Panc1 (cell line): Measurements from ENCODE around the gene SLC8A1. TPM values are rescaled to one million over a fixed set of nuclear protein-coding genes. Genes with fewer than 3 reads are reported as not detected.

Experiments
- ATAC-seq: fragments of 200-7000 bp; cut with Tn5 transposase; 2 replicates; pipeline ENCODE4 v1.9.1; 2020; ENCODE audit warnings: mild to moderate bottlenecking, moderate library complexity
- BruUV-seq: library from RNA; stranded (reverse); fragments of 400-500 nt; replicated peaks from 2 replicates; lab custom pipeline; 2021; lab: Mats Ljungman, UMichigan
- CTCF ChIA-PET: fragments of 300-600 bp; sonication (Branson Sonifier 250); formaldehyde crosslinking; loops from one replicate; lab custom pipeline; 2022; ENCODE audit warnings: antibody characterized with exemption; lab: Charles Lee
- POLR2A ChIA-PET: fragments of 300-600 bp; sonication (Branson Sonifier 250); formaldehyde crosslinking; loops from one replicate; lab custom pipeline; 2022; ENCODE audit warnings: antibody characterized with exemption; lab: Charles Lee
- DNase-seq: peaks from one replicate; pipeline ENCODE4 v3.0.0-alpha.2; 2010; ENCODE audit warnings: low read depth, low spot score
- H3K27ac ChIP-seq: 2 replicates; pipeline ENCODE4 v1.5.1; 2011; ENCODE audit warnings: mild to moderate bottlenecking, low read length, inconsistent platforms
- H3K27me3 ChIP-seq: fragments of 200-500 bp; sonication (Bioruptor generic); 2 replicates; pipeline ENCODE4 v1.6.0; 2014; ENCODE audit warnings: low read length, inconsistent platforms; ENCODE audit not compliant: control insufficient read depth, insufficient read depth
- H3K36me3 ChIP-seq: fragments of 200-500 bp; sonication (Bioruptor generic); 2 replicates; pipeline ENCODE4 v1.5.1; 2014; ENCODE audit warnings: inconsistent platforms, mild to moderate bottlenecking, low read length, moderate library complexity; ENCODE audit not compliant: control insufficient read depth, insufficient read depth
- H3K4me1 ChIP-seq: 2 replicates; pipeline ENCODE4 v1.5.1; 2011; ENCODE audit warnings: inconsistent platforms, mild to moderate bottlenecking, low read length, moderate library complexity; ENCODE audit not compliant: control insufficient read depth, insufficient read depth
- H3K4me3 ChIP-seq, 2 experiments: 2 replicates each; pipeline ENCODE4 v1.5.1; 2011 to 2012; ENCODE audit warnings: low read depth in 2 of 2, low read length in 2 of 2, mild to moderate bottlenecking in 2 of 2, inconsistent platforms in 1 of 2, moderate library complexity in 1 of 2
- H3K9me3 ChIP-seq: fragments of 200-500 bp; sonication (Bioruptor generic); 2 replicates; pipeline ENCODE4 v1.5.1; 2014; ENCODE audit warnings: low read depth, mild to moderate bottlenecking, inconsistent platforms, low read length, moderate library complexity; ENCODE audit not compliant: control insufficient read depth, insufficient read depth
- CTCF ChIP-seq: fragments of 450-650 bp; IDR thresholded peaks from 2 replicates; pipeline ENCODE4 v1.5.1; 2017; ENCODE audit warnings: mild to moderate bottlenecking
- POLR2AphosphoS5 ChIP-seq: IDR thresholded peaks from 2 replicates; pipeline ENCODE4 v1.6.1; 2012; ENCODE audit warnings: mild to moderate bottlenecking, low read depth, low read length, moderate library complexity
- REST ChIP-seq, 2 experiments: IDR thresholded peaks; 2 replicates each; pipeline ENCODE4 v1.6.1; 2011 to 2012; ENCODE audit warnings: low read depth in 2 of 2, control low read depth in 1 of 2, low read length in 1 of 2, mild to moderate bottlenecking in 1 of 2, moderate library complexity in 1 of 2; ENCODE audit not compliant: insufficient read depth in 1 of 2
- SIN3A ChIP-seq: IDR thresholded peaks from 2 replicates; pipeline ENCODE4 v1.6.1; 2012; ENCODE audit warnings: low read depth, mild to moderate bottlenecking, low read length, moderate library complexity, borderline replicate concordance; ENCODE audit not compliant: insufficient read depth
- TCF7L2 ChIP-seq: IDR thresholded peaks from 2 replicates; pipeline ENCODE4 v1.6.1; 2011; ENCODE audit warnings: mild to moderate bottlenecking, low read depth, low read length, inconsistent platforms
- in situ Hi-C: cut with HindIII; loops from 2 replicates; pipeline ENCODE4 v1.10.0; 2016; ENCODE audit warnings: low sequenced_read_pairs, low pct_unique_long_range_greater_than_20kb
- intact Hi-C: fragments of 100-400 bp; cut with micrococcal nuclease; formaldehyde crosslinking; loops from one replicate; pipeline ENCODE4 v1.10.0; 2022; ENCODE audit not compliant: unreplicated experiment
- total RNA-seq: library from RNA; stranded (reverse); gene quantifications from one replicate; pipeline ENCODE4 v1.2.1, GENCODE V29; 2021; ENCODE audit not compliant: unreplicated experiment

Gene SLC8A1
- total RNA-seq, 1 experiment from 2014 or later, result 0.59 TPM

GRCh38 chr2:40302751-40303325, 149.1 kb downstream of the SLC8A1 start:
- CTCF ChIA-PET, result no interaction called here
- H3K27me3 ChIP-seq, result no peaks in the 10 kb centered on the region
- no peak overlapping the region for H3K4me3 ChIP-seq
- DNase-seq, result no peak
- POLR2A ChIA-PET, result no interaction called here
- no peaks in the 10 kb centered on the region for H3K4me1 ChIP-seq
- H3K9me3 ChIP-seq, result no peaks in the 10 kb centered on the region
- no peaks in the 10 kb centered on the region for H3K36me3 ChIP-seq
- no peak for TF ChIP-seq CTCF
- TF ChIP-seq REST (IDR thresholded peaks at IDR 0.05; ENCODE audit: insufficient read depth in 1 of 2, low read depth in 2 of 2, low read length in 1 of 2), result no peak
- no peak for TF ChIP-seq POLR2AphosphoS5
- no peak for TF ChIP-seq SIN3A
- TF ChIP-seq TCF7L2, result no peak
- no peak overlapping the region for H3K27ac ChIP-seq
- intact Hi-C loops, result no loop called here
- no peak for ATAC-seq
- no TSS peak for BruUV-seq
- in situ Hi-C loops, result no loop called here

- POLR2A ChIA-PET, result no interaction called here
- CTCF ChIA-PET, result no interaction called here
Measured at GRCh38 chr2:40300391-40300790, 151.5 kb downstream of the SLC8A1 start.

More at GRCh38 chr2:40300391-40300790, 151.5 kb downstream of the SLC8A1 start:
- Histone ChIP-seq H3K27me3 (no peaks in the 10 kb centered on the region), H3K9me3 (no peaks in the 10 kb centered on the region), H3K4me1 (no peaks in the 10 kb centered on the region), H3K27ac (no peak overlapping the region), H3K36me3 (no peaks in the 10 kb centered on the region), H3K4me3 (no peak overlapping the region)
- TF ChIP-seq SIN3A (no peak), POLR2AphosphoS5 (no peak), CTCF (no peak), TCF7L2 (no peak), REST (IDR thresholded peaks at IDR 0.05; ENCODE audit: insufficient read depth in 1 of 2, low read depth in 2 of 2, low read length in 1 of 2) (no peak)
- in situ Hi-C loops, result no loop called here
- BruUV-seq, result no TSS peak
- ATAC-seq (no peak), DNase-seq (no peak)
- intact Hi-C loops, result no loop called here
